GM19023 (cell line): ENCODE data around the gene BMP8A.
"Not testable (repeated sequence)": the region's sequence is repeated elsewhere in the genome, so short reads cannot be mapped to it uniquely, and the experiment has no call there.

Source experiments
- ATAC-seq: cut with Tn5 transposase; IDR thresholded peaks from one replicate; pipeline ENCODE4 v1.9.1; 2021; ENCODE audit warnings: mild to moderate bottlenecking, moderate library complexity; ENCODE audit not compliant: unreplicated experiment

Gene BMP8A

DNA sequence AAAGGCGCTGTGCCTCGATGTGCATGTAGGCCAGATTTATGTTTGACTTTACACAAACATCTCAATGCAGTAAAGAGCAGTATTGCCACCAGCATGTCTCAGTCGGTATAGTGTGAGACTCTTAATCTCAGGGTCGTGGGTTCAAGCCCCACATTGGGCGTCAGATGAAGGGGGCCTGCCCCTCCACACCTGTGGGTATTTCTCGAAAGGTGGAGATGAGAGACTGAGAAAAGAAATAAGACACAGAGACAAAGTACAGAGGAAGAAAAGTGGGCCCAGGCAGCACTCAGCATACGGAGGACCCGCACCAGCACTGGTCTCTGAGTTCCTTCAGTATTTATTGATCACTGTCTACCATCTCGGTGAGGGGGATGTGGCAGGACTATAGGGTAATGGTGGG is 13.0 kb downstream of the BMP8A start:
- not testable (repeated sequence) for ATAC-seq

GRCh38 chr1:39505289-39505688 is 13.9 kb downstream of the BMP8A start:
- ATAC-seq: no peak

DNA sequence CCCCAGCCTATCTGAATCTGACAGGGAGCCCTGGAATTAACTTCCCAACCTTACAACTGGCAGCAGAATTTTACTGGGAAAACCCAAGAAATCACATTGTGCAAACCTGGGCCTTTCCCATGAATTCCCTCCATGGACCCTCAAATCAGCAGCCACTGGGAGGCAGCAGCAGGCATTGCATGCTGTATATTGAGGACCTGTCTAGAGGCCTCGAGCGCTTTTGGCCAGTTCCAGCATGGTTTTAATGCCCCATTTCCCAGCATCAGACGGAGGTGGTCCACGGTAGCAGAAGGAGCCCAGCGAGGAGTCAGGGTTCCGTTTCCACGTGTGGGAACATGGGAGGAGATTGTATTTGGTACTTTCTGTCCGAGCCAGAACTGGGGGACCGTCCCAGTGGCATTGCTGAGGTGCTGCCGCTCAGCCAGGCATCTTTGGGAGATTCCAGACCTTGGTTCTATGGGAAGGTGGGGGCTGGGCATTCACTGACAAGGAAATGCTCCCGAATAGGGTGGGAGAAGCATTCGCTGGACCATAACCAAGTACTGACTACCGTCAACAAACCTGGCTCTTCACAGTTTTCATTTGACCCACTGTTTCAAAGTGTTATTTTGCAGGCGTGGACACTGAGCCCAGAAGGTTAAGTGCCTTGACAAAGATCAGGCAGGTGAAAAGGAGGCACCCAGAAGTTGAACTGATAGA is 15.9 kb downstream of the BMP8A start:
- ATAC-seq: no peak

GRCh38 chr1:39508266-39508665 is 16.8 kb downstream of the BMP8A start:
- ATAC-seq: no peak

DNA sequence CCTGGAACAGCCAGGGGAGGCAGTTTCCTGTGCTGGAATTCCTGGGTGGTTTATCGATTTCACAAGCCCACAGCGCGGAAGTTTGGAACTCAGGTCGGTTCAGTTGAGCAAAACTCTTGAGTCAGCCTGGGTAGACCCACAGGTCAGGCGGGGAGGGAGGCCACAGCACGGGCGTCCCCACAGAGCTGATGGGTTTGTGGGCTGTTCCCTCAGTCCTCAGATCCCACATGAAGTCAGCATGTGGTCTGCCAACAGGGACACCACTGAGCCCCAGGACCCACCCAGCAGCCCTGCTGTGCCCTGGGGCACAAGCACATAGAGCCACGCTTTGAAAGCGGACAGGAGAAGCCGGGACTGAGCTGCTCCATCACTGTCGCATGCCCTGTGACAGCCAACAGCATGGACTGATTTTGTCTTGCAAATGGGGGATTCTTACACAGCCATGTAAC is 17.4 kb downstream of the BMP8A start:
- ATAC-seq: peak; percentile 22

DNA sequence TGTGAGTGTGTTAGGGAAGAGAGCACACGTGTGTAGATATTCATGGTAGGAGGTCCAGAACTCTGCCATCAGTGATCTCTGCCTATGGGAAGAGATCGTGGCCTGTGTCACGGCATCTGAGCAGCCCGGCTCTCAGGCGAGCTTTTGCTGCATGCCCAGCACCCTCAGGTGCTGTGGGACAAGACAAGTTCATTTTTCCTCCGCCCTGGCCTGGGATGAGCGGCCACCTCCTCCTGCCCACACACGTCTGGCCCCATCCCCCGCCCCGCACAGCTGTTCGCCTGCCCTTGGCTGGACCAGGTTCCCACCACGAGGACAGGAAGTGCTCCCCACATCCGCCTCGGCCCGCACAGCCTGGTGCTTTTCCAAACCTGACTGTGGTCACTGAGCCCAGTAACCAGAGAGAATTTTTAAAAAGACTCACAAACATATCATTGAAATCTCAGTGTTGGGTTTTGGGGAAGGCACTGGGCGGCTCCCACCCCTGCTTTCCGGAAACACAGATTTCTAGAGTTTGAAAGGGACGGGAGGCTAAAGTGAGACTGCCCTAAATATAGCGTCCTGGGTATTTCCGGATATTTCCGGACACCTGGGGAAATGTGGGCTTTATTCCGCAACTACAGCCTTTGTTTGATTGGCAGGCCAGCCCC is 18.0 kb downstream of the BMP8A start:
- ATAC-seq: peak; percentile 70

DNA sequence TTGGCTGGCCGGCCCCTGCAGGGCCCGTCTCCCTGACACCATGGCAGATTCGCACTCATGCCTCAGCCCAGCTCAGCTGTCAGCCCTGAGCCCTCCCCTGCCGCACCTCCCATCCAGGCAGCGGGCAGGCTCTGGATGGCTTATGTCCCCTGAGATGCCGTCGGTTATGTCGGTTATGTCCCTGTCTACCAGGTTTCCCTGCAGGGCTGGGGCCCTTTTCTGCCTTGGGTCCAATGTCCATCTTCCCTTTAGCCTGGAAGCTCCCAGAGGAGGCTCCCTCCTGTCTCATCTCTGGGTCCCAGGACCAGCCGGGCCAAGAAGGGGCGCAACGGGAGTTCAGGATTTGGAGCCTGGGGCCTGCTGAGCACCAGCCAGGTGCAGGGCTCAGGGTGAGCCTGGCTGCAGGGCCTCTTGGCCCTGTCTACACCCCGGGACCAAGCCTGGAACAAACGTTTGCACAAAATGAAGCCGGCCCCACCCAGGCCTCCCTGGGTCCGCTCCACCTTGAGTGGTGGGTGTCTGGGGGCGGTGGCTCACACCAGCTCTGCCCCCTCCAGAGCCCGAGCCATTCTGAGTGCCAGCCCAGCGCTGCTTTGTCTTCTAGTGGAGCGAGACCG is 19.2 kb downstream of the BMP8A start:
- ATAC-seq: not testable (repeated sequence)

- not testable (repeated sequence) for ATAC-seq
These were observed 20.0 kb downstream of the BMP8A start for GRCh38 chr1:39511477-39511876.

GRCh38 chr1:39512234-39512847 is 20.9 kb downstream of the BMP8A start:
- not testable (repeated sequence) for ATAC-seq

GRCh38 chr1:39514710-39515124 is 23.3 kb downstream of the BMP8A start:
- not testable (repeated sequence) for ATAC-seq

GRCh38 chr1:39515131-39516086 is 24.0 kb downstream of the BMP8A start:
- not testable (repeated sequence) for ATAC-seq

GRCh38 chr1:39516841-39517240 is 25.4 kb downstream of the BMP8A start:
- ATAC-seq: not testable (repeated sequence)

DNA sequence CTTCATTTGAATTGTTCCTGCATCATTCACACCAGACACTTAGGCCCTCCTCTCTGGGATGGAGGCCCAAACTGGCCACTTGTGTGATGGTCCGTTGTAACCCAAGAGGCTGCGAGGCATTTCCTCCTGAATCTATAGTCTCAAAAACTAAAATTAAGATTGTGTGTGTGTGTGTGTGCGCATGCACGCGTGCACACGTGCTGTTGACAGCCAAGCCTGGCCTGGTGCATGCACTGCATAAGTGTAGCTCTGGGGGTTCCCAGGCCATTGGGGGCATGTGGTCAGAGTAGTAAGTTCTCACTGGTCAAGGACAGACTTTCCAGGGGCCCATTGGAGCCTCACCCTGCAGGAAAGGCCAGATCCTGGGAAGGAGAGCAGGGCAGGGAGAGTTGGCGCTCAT is 26.5 kb downstream of the BMP8A start:
- ATAC-seq: not testable (repeated sequence)

- not testable (repeated sequence) for ATAC-seq
These were observed 27.9 kb downstream of the BMP8A start for GRCh38 chr1:39519376-39519775.

- not testable (repeated sequence) for ATAC-seq
These were observed 30.8 kb downstream of the BMP8A start for GRCh38 chr1:39522221-39522620.

GRCh38 chr1:39522661-39523567 is 31.5 kb downstream of the BMP8A start:
- ATAC-seq: no peak

- no peak for ATAC-seq
These were observed 32.7 kb downstream of the BMP8A start for GRCh38 chr1:39524171-39524570.

DNA sequence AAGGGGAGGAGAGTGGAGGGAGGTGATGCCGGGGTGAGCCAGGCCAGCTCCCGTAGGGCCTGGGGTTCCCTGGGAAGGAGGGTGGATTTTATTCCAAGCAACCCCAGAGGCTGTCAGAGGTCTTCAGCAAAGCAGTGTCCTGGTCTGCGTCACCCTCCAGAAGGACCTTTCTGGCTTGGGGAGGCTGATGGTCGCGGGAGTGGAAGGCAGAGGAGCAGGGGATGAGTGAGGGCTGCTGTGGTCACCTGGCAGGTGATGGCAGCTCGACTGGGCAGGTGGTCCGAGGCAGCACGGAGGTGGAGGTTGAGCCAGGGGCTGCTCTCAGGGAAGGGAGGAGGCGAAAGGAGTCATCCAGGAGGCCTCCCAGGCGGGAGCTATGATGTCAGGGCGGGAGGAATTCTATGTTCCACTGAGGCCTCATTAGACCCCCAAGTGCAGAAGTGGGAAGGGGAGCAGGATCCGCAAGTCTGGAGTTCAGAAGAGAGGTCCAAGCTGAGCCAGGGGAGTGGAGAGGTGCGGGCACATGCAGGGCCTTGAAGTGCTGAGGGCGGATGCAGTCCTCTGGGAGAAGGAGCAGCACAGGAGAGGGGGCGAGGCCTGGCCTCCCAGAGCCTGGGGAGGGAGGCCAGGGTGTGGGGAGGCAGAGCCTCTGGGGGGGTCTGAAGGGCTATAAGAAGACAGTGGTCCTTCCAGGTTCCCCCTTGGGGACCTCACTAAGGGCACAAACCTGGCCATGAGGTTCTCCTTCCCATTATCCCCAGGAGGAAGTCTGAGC is 33.3 kb downstream of the BMP8A start:
- no peak for ATAC-seq
